ENCODE data around the gene SYT14. TPM values are rescaled to one million over a fixed set of nuclear protein-coding genes. Genes with fewer than 3 reads are reported as not detected.

The SYT14 gene
- total RNA-seq, 2 experiments from 2014 or later: not detected

- H3K36me3 Mint-ChIP-seq: no peaks in the 10 kb centered on the region
- CTCF ChIA-PET: no interaction called here
- no peaks in the 10 kb centered on the region for H3K4me1 Mint-ChIP-seq (ENCODE audit: low read depth)
- peaks cover 3% of the 10 kb centered on the region for H3K9me3 Mint-ChIP-seq
- H3K27ac Mint-ChIP-seq: no peak overlapping the region
- intact Hi-C loops (cut with micrococcal nuclease): no loop called here
- no peak for DNase-seq
- H3K27me3 Mint-ChIP-seq: peaks cover 5% of the 10 kb centered on the region
- H3K4me3 Mint-ChIP-seq: no peak overlapping the region
- POLR2A ChIA-PET: no interaction called here
Observed at GRCh38 chr1:210200124-210200736, 262.2 kb downstream of the SYT14 start.

- POLR2A ChIA-PET: no interaction called here
Observed at GRCh38 chr1:210201681-210202080, 263.7 kb downstream of the SYT14 start.

GRCh38 chr1:210207597-210208450, 269.8 kb downstream of the SYT14 start:
- Mint-ChIP-seq H3K27me3 (peaks cover 10% of the 10 kb centered on the region), H3K27ac (no peak overlapping the region), H3K4me3 (no peak overlapping the region), H3K36me3 (no peaks in the 10 kb centered on the region), H3K9me3 (peaks cover 2% of the 10 kb centered on the region), H3K4me1 (ENCODE audit: low read depth) (no peaks in the 10 kb centered on the region)
- POLR2A ChIA-PET: no interaction called here
- intact Hi-C loops (cut with micrococcal nuclease): no loop called here
- no peak for DNase-seq
- CTCF ChIA-PET: no interaction called here

More at GRCh38 chr1:210201681-210202080, 263.7 kb downstream of the SYT14 start:
- Mint-ChIP-seq H3K27ac (no peak overlapping the region), H3K27me3 (peaks cover 9% of the 10 kb centered on the region), H3K4me3 (no peak overlapping the region), H3K36me3 (no peaks in the 10 kb centered on the region), H3K4me1 (ENCODE audit: low read depth) (no peaks in the 10 kb centered on the region), H3K9me3 (peaks cover 3% of the 10 kb centered on the region)
- DNase-seq: no peak
- intact Hi-C loops (cut with micrococcal nuclease): no loop called here
- CTCF ChIA-PET: no interaction called here

GRCh38 chr1:210213335-210213734, 275.3 kb downstream of the SYT14 start:
- ChIA-PET POLR2A (no interaction called here), CTCF (no interaction called here)
- peaks cover 4% of the 10 kb centered on the region for H3K27me3 Mint-ChIP-seq
- H3K36me3 Mint-ChIP-seq: no peaks in the 10 kb centered on the region
- no peaks in the 10 kb centered on the region for H3K4me1 Mint-ChIP-seq (ENCODE audit: low read depth)
- intact Hi-C loops (cut with micrococcal nuclease): no loop called here
- no peak overlapping the region for H3K27ac Mint-ChIP-seq
- H3K4me3 Mint-ChIP-seq: no peak overlapping the region
- peaks cover 2% of the 10 kb centered on the region for H3K9me3 Mint-ChIP-seq
- no peak for DNase-seq

- Mint-ChIP-seq H3K36me3 (no peaks in the 10 kb centered on the region), H3K9me3 (no peaks in the 10 kb centered on the region), H3K4me1 (ENCODE audit: low read depth) (no peaks in the 10 kb centered on the region), H3K4me3 (no peak overlapping the region), H3K27me3 (peaks cover 6% of the 10 kb centered on the region), H3K27ac (no peak overlapping the region)
- intact Hi-C loops (cut with micrococcal nuclease): no loop called here
- CTCF ChIA-PET: no interaction called here
- no peak for DNase-seq
- POLR2A ChIA-PET: no interaction called here
Observed at GRCh38 chr1:210214573-210215409, 276.8 kb downstream of the SYT14 start.

GRCh38 chr1:210217482-210217881, 279.5 kb downstream of the SYT14 start:
- no peak overlapping the region for H3K4me3 Mint-ChIP-seq
- H3K27ac Mint-ChIP-seq: no peak overlapping the region
- no peaks in the 10 kb centered on the region for H3K4me1 Mint-ChIP-seq (ENCODE audit: low read depth)
- no peaks in the 10 kb centered on the region for H3K36me3 Mint-ChIP-seq
- intact Hi-C loops (cut with micrococcal nuclease): no loop called here
- no peak for DNase-seq
- ChIA-PET CTCF (no interaction called here), POLR2A (no interaction called here)
- H3K9me3 Mint-ChIP-seq: no peaks in the 10 kb centered on the region
- peaks cover 15% of the 10 kb centered on the region for H3K27me3 Mint-ChIP-seq

GRCh38 chr1:210218047-210218446, 280.0 kb downstream of the SYT14 start:
- H3K4me3 Mint-ChIP-seq: no peak overlapping the region
- no peaks in the 10 kb centered on the region for H3K36me3 Mint-ChIP-seq
- CTCF ChIA-PET: no interaction called here
- H3K9me3 Mint-ChIP-seq: no peaks in the 10 kb centered on the region
- POLR2A ChIA-PET: no interaction called here
- H3K4me1 Mint-ChIP-seq (ENCODE audit: low read depth): no peaks in the 10 kb centered on the region
- peaks cover 19% of the 10 kb centered on the region for H3K27me3 Mint-ChIP-seq
- H3K27ac Mint-ChIP-seq: no peak overlapping the region
- intact Hi-C loops (cut with micrococcal nuclease): no loop called here
- DNase-seq: no peak

Other genes with a start within 250 kb of the SYT14 start
- 10 to 100 TPM; 22.4 to 23.9 TPM for gene HSD11B1, start 233.4 kb upstream of the SYT14 start, total RNA-seq
- gene TRAF3IP3, start 182.2 kb upstream of the SYT14 start, total RNA-seq: 100 to 1,000 TPM; 212 to 217 TPM
- gene C1orf74, start 153.7 kb upstream of the SYT14 start, total RNA-seq: 1 to 10 TPM; 3.5 to 3.9 TPM
- gene IRF6, start 132.1 kb upstream of the SYT14 start, total RNA-seq: under 1 TPM; 0.07 to 0.31 TPM
- 1 to 10 TPM; 6.6 to 7.1 TPM for gene UTP25, start 110.2 kb upstream of the SYT14 start, total RNA-seq

Data from activated CD4-positive, alpha-beta memory T cell treated with anti-CD3 and anti-CD28 coated beads for 36 hours (primary cell).